Measurements from ENCODE around the gene ADORA1. TPM values are rescaled to one million over a fixed set of nuclear protein-coding genes. Genes with fewer than 3 reads are reported as not detected.

Gene ADORA1
- total RNA-seq, 1 donor from 2014 or later, result 7.0 TPM

DNA sequence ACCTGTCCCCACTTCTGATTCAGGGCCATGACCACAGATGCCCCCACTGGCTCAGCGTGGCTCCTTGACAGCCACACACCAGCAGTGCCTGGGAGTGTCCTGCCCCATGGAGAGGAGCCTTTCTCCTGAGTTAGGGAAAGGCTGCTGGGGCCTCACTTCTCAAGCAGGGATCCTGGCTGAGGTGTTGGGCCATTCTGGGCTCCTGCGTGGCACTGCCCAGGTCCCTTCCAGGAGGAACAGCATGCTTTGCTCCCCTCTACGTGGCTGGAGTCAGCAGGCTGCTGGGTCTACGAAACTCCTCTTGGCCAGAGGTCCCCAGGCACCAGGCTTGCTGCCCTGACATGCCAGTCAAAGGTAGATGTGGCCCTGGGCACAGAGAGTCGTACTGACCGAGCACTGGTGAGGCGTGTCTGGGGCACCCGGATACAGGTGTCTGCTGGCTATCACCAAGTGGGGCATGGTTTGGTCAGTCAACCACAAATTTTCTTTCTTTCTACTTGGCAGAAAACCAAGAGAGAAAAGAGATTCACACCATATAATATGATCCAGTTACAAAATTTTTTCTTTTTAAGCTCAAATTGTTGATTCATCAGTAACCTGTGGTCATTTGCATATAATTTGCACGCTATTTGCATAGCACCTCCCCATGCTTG is 4.1 kb downstream of the ADORA1 start:
- TF ChIP-seq, protein P1, sequence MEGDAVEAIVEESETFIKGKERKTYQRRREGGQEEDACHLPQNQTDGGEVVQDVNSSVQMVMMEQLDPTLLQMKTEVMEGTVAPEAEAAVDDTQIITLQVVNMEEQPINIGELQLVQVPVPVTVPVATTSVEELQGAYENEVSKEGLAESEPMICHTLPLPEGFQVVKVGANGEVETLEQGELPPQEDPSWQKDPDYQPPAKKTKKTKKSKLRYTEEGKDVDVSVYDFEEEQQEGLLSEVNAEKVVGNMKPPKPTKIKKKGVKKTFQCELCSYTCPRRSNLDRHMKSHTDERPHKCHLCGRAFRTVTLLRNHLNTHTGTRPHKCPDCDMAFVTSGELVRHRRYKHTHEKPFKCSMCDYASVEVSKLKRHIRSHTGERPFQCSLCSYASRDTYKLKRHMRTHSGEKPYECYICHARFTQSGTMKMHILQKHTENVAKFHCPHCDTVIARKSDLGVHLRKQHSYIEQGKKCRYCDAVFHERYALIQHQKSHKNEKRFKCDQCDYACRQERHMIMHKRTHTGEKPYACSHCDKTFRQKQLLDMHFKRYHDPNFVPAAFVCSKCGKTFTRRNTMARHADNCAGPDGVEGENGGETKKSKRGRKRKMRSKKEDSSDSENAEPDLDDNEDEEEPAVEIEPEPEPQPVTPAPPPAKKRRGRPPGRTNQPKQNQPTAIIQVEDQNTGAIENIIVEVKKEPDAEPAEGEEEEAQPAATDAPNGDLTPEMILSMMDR (IDR thresholded peaks at IDR 0.05; ENCODE audit: insufficient read depth, low read length, poor library complexity, severe bottlenecking), result no peak
- Histone ChIP-seq H3K27me3 (ENCODE audit: control insufficient read depth, insufficient read depth, low read length) (no peaks in the 10 kb centered on the region), H3K4me3 (ENCODE audit: low read depth, low read length) (no peak overlapping the region), H3K36me3 (ENCODE audit: control insufficient read depth, insufficient read depth, low read length) (no peaks in the 10 kb centered on the region)
- DNase-seq (ENCODE audit: low read depth), result no peak

DNA sequence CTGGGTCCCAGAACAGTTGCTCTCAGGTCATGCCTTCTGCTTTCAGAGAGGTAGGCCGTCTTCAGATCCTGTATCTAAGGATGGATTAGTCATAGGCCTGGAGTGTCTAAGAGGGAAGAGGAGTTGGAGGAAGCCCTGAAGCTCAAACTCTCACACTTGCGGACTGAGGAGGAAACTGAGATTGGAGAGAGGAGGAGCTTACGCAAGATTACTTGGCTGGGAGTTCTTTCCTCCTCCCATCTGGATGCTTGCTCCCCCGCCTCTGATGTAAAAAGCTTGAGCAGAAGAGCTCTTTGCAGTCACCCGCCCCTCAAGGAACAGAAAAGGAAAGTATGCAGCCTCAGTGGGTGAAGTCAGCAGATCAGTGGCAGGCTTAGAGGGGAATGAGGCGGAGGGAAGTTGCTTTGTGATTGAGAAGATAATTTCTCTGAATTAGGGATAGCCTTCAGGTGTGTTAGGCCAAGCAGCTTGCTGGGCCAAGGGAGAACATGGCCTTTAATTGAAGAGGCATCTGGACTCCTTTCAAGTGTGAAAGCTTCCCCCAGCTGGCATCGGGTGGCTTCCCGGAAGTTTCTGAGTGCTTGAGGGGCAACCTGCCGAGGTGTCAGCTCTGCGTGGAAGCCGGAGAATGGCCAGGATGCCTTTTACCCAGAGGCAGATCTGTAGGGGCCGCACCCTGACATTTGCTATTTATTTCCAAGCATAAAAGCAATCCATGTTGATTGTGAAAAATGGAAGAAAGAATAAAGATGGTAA is 6.6 kb downstream of the ADORA1 start:
- TF ChIP-seq, protein P1 (IDR thresholded peaks at IDR 0.05; ENCODE audit: insufficient read depth, low read length, poor library complexity, severe bottlenecking), result no peak
- DNase-seq (ENCODE audit: low read depth), result no peak
- Histone ChIP-seq H3K36me3 (ENCODE audit: control insufficient read depth, insufficient read depth, low read length) (no peaks in the 10 kb centered on the region), H3K27me3 (ENCODE audit: control insufficient read depth, insufficient read depth, low read length) (no peaks in the 10 kb centered on the region), H3K4me3 (ENCODE audit: low read depth, low read length) (no peak overlapping the region)

DNA sequence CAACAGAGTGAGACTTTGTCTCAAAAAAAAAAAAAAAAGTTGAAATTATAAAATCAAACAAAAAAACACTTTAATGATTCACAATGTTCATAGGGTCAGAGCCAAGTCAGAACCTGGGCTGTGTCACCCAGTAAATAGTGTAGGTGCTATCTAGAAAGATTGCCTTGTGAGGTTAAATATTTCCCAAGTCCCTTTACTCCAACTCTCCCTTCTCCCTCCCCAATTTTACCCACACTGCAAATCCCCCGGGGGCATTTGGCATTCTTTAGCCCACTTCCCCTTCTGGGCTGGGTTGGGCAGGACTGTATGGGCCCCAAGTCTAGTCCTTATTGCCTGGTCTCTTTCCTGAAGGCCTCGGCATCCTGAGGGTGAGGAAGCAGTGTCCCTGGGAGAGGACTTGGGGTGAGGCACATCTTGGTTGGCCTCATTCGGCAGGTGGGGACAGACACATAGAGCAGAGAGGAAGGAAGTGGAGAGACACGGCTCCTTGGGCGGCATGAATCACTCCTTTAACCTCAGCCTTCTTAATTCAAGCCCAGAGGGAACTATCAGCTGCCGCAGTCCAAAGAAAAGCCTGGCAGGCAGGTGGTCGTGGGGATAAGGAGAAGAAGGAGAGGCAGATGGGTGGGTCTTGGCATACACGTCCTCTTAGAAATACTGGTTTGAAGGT is 8.2 kb downstream of the ADORA1 start:
- H3K4me3 ChIP-seq (ENCODE audit: low read depth, low read length), result no peak overlapping the region
- H3K36me3 ChIP-seq (ENCODE audit: control insufficient read depth, insufficient read depth, low read length), result no peaks in the 10 kb centered on the region
- TF ChIP-seq, protein P1 (IDR thresholded peaks at IDR 0.05; ENCODE audit: insufficient read depth, low read length, poor library complexity, severe bottlenecking), result peak; percentile 3
- H3K27me3 ChIP-seq (ENCODE audit: control insufficient read depth, insufficient read depth, low read length), result no peaks in the 10 kb centered on the region
- DNase-seq (ENCODE audit: low read depth), result no peak

DNA sequence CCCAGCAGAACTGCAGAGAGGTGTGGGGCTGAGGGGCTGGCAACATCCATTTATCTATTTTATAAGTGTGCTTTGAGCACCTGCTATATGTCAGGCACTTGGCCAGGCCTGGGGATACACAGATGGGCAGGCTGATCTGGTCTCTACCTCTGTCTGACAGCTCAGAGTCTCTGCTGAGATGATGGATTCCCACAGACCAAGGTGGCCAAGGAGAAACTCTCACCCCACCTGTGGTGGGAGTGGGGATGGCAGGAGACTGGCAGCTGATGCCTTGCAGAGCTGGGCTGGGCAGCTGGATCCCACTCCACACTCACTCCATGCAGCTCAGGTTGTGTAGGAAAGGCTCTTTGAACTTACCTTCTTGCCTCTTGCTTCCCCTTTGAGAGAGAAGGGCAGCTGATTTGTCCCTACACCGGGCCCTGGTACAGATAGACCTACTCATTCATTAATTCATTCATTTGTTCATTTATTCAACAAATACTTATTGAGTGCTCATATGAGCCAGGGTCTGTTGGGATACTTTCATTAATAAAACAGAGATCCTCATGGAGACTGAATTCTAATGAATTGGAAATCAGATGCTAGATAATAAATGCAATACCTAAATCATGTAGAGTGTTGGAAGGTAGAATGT is 9.0 kb downstream of the ADORA1 start:
- H3K4me3 ChIP-seq (ENCODE audit: low read depth, low read length), result no peak overlapping the region
- no peaks in the 10 kb centered on the region for H3K27me3 ChIP-seq (ENCODE audit: control insufficient read depth, insufficient read depth, low read length)
- H3K36me3 ChIP-seq (ENCODE audit: control insufficient read depth, insufficient read depth, low read length), result no peaks in the 10 kb centered on the region
- DNase-seq (ENCODE audit: low read depth), result no peak
- TF ChIP-seq, protein P1 (IDR thresholded peaks at IDR 0.05; ENCODE audit: insufficient read depth, low read length, poor library complexity, severe bottlenecking), result no peak

DNA sequence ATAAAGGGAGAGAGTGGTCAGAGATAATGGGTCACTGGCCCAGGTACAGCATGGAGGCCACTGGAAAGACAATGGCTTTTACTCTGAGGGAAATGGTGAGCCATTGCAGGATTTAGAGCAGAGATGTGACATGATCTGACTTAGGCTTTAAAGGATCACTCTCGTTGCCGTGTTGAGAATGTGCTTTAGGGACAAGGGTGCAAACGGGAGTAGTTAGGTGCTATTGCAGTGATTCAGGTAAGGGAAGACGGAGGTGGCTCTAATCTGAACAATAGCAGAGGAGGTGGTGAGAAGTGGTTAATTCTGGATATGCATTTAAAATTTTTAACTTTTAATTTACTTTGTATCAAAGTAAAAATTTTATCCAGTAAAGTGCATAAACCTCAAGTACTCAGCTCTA is 9.8 kb downstream of the ADORA1 start:
- no peaks in the 10 kb centered on the region for H3K27me3 ChIP-seq (ENCODE audit: control insufficient read depth, insufficient read depth, low read length)

More for the DNA sequence above, 9.8 kb downstream of the ADORA1 start:
- H3K4me3 ChIP-seq (ENCODE audit: low read depth, low read length), result no peak overlapping the region
- DNase-seq (ENCODE audit: low read depth), result no peak
- TF ChIP-seq, protein P1 (IDR thresholded peaks at IDR 0.05; ENCODE audit: insufficient read depth, low read length, poor library complexity, severe bottlenecking), result no peak
- H3K36me3 ChIP-seq (ENCODE audit: control insufficient read depth, insufficient read depth, low read length), result no peaks in the 10 kb centered on the region

All from kidney epithelial cell (primary cell).